Measurements from ENCODE around the gene PRSS21.

GRCh38 chr16:2790631-2791030, 26.4 kb upstream of the PRSS21 start:
- TF ChIP-seq POLR2A (IDR thresholded peaks at IDR 0.05) (no peak), CTCF (IDR thresholded peaks at IDR 0.05) (no peak)
